Astrocyte (in vitro differentiated cells and primary cell): Measurements from ENCODE around the gene OR2Y1. TPM values are rescaled to one million over a fixed set of nuclear protein-coding genes. Genes with fewer than 3 reads are reported as not detected.
A peak's percentile ranks its signal among the peaks of the same experiment; 100 is the strongest.

Experiments used
- DNase-seq: peaks from one replicate; pipeline ENCODE4 v3.0.0-alpha.2; 2010; ENCODE audit warnings: low read depth
- FAIRE-seq: peaks from 2 replicates; lab custom pipeline; 2011; peaks lifted over from hg19 to GRCh38; lab: Jason Lieb, UNC
- H2AFZ ChIP-seq: 2 replicates; pipeline ENCODE4 v1.6.0; 2012; ENCODE audit warnings: low read depth, low read length, inconsistent platforms
- H3K27ac ChIP-seq: 2 replicates; pipeline ENCODE4 v1.5.1; 2011; ENCODE audit warnings: low read depth, low read length, inconsistent platforms
- H3K27me3 ChIP-seq: 2 replicates; pipeline ENCODE4 v1.6.0; 2011; ENCODE audit warnings: low read length, inconsistent platforms; ENCODE audit not compliant: insufficient read depth
- H3K36me3 ChIP-seq: 2 replicates; pipeline ENCODE4 v1.5.1; 2011; ENCODE audit warnings: low read length, inconsistent platforms; ENCODE audit not compliant: insufficient read depth
- H3K4me1 ChIP-seq: 2 replicates; pipeline ENCODE4 v1.5.1; 2011; ENCODE audit warnings: low read length, inconsistent platforms; ENCODE audit not compliant: insufficient read depth
- H3K4me2 ChIP-seq: 2 replicates; pipeline ENCODE4 v1.6.0; 2012; ENCODE audit warnings: low read length, inconsistent platforms
- H3K4me3 ChIP-seq: 2 replicates; pipeline ENCODE4 v1.5.1; 2011; ENCODE audit warnings: low read depth, mild to moderate bottlenecking, low read length, inconsistent platforms; ENCODE audit not compliant: insufficient read depth
- H3K79me2 ChIP-seq: 2 replicates; pipeline ENCODE4 v1.6.0; 2012; ENCODE audit warnings: mild to moderate bottlenecking, low read length, inconsistent platforms; ENCODE audit not compliant: insufficient read depth
- H3K9ac ChIP-seq: 2 replicates; pipeline ENCODE4 v1.6.0; 2012; ENCODE audit warnings: mild to moderate bottlenecking, low read length, inconsistent platforms
- H3K9me3 ChIP-seq: 2 replicates; pipeline ENCODE4 v1.5.1; 2012; ENCODE audit warnings: low read depth, mild to moderate bottlenecking, low read length, inconsistent platforms; ENCODE audit not compliant: insufficient read depth
- H4K20me1 ChIP-seq: 2 replicates; pipeline ENCODE4 v1.6.0; 2012; ENCODE audit warnings: low read length, inconsistent platforms; ENCODE audit not compliant: insufficient read depth
- H3K27ac Mint-ChIP-seq: one replicate; pipeline ENCODE4 v1.8.0; 2021; ENCODE audit warnings: mild to moderate bottlenecking, mixed read lengths; ENCODE audit not compliant: unreplicated experiment
- H3K27me3 Mint-ChIP-seq: one replicate; pipeline ENCODE4 v1.8.0; 2021; ENCODE audit warnings: low read depth, mixed read lengths; ENCODE audit not compliant: unreplicated experiment
- H3K36me3 Mint-ChIP-seq: one replicate; pipeline ENCODE4 v1.8.0; 2021; ENCODE audit warnings: low read depth, mixed read lengths; ENCODE audit not compliant: unreplicated experiment
- H3K4me1 Mint-ChIP-seq: one replicate; pipeline ENCODE4 v1.8.0; 2021; ENCODE audit warnings: low read depth, mixed read lengths; ENCODE audit not compliant: unreplicated experiment
- H3K4me3 Mint-ChIP-seq: one replicate; pipeline ENCODE4 v1.8.0; 2021; ENCODE audit warnings: mild to moderate bottlenecking, moderate library complexity, mixed read lengths; ENCODE audit not compliant: unreplicated experiment
- H3K9me3 Mint-ChIP-seq: one replicate; pipeline ENCODE4 v1.8.0; 2021; ENCODE audit warnings: mild to moderate bottlenecking, mixed read lengths; ENCODE audit not compliant: unreplicated experiment
- CTCF ChIP-seq: IDR thresholded peaks from 2 replicates; pipeline ENCODE4 v1.5.1; 2011; ENCODE audit warnings: low read depth, mild to moderate bottlenecking, inconsistent platforms, low read length, moderate library complexity; ENCODE audit not compliant: insufficient read depth
- EZH2 ChIP-seq: IDR thresholded peaks from 2 replicates; pipeline ENCODE4 v1.6.1; 2012; ENCODE audit warnings: mild to moderate bottlenecking, low read length, inconsistent platforms; ENCODE audit not compliant: insufficient read depth
- total RNA-seq: library from RNA; stranded (reverse); gene quantifications from 2 replicates; pipeline ENCODE4 v1.2.1, GENCODE V29; 2021

The OR2Y1 gene
- total RNA-seq, 1 donor from 2014 or later: not detected

GRCh38 chr5:180786531-180787398 lies 46.9 kb upstream of the OR2Y1 start:
- no peak overlapping the region for H2AFZ ChIP-seq
- H3K4me1 Mint-ChIP-seq: peaks cover 42% of the 10 kb centered on the region
- H3K9me3 ChIP-seq: no peaks in the 10 kb centered on the region

GRCh38 chr5:180785794-180786221 lies 46.0 kb upstream of the OR2Y1 start:
- Histone ChIP-seq H2AFZ (no peak overlapping the region), H3K4me2 (peak overlapping the region; percentile 80), H3K4me3 (no peak overlapping the region), H3K79me2 (peaks cover 22% of the 10 kb centered on the region), H3K4me1 (peaks cover 33% of the 10 kb centered on the region), H3K36me3 (peaks cover 7% of the 10 kb centered on the region), H3K27me3 (no peaks in the 10 kb centered on the region), H4K20me1 (peaks cover 22% of the 10 kb centered on the region), H3K27ac (peak overlapping the region; percentile 96), H3K9ac (peak overlapping the region; percentile 78), H3K9me3 (no peaks in the 10 kb centered on the region)
- Mint-ChIP-seq H3K9me3 (no peaks in the 10 kb centered on the region), H3K36me3 (peaks cover 13% of the 10 kb centered on the region), H3K27me3 (peaks cover 2% of the 10 kb centered on the region), H3K4me3 (peak overlapping the region; percentile 23), H3K27ac (peak overlapping the region; percentile 94), H3K4me1 (peaks cover 42% of the 10 kb centered on the region)
- DNase-seq: peak; percentile 72
- TF ChIP-seq CTCF: no peak
- peak; percentile 82 for FAIRE-seq

More at GRCh38 chr5:180786531-180787398, 46.9 kb upstream of the OR2Y1 start:
- Histone ChIP-seq H4K20me1 (peaks cover 32% of the 10 kb centered on the region), H3K4me3 (no peak overlapping the region), H3K27ac (peak overlapping the region; percentile 96), H3K79me2 (peaks cover 32% of the 10 kb centered on the region), H3K27me3 (no peaks in the 10 kb centered on the region), H3K36me3 (peaks cover 7% of the 10 kb centered on the region), H3K9ac (peak overlapping the region; percentile 78), H3K4me1 (peaks cover 33% of the 10 kb centered on the region), H3K4me2 (peak overlapping the region; percentile 80)
- FAIRE-seq (no peak), DNase-seq (no peak)
- TF ChIP-seq EZH2: no peak
- no peak for TF ChIP-seq CTCF
- Mint-ChIP-seq H3K36me3 (peaks cover 15% of the 10 kb centered on the region), H3K27me3 (peaks cover under 1% of the 10 kb centered on the region), H3K4me3 (no peak overlapping the region), H3K27ac (peak overlapping the region; percentile 94), H3K9me3 (no peaks in the 10 kb centered on the region)
